Right lobe of liver (tissue), 6 donors: Measurements from ENCODE around the gene ESRP2. TPM values are rescaled to one million over a fixed set of nuclear protein-coding genes. Genes with fewer than 3 reads are reported as not detected.

Experiments used
- ATAC-seq, 4 donors: fragments of 200-7000 bp; cut with Tn5 transposase; one replicate each; pipeline ENCODE4 v1.9.1; 2020; ENCODE audit warnings: mild to moderate bottlenecking in 4 of 4, moderate library complexity in 4 of 4
- DNase-seq, 3 donors: peaks; one replicate each; pipeline ENCODE4 v3.0.0-alpha.2; 2020
- H3K27ac ChIP-seq, 3 donors: fragments of 200-600 bp; one replicate each; pipeline ENCODE4 v1.8.0; 2022
- H3K27me3 ChIP-seq, 2 donors: fragments of 200-600 bp; one replicate each; pipeline ENCODE4 v1.8.0; 2022
- H3K36me3 ChIP-seq, 4 donors: fragments of 200-600 bp; sonication (generic) in 1 of 4; one replicate each; pipeline versions ENCODE4 v1.5.1 to v1.8.0; 2017 to 2022; ENCODE audit warnings: control low read depth in 1 of 4
- H3K4me1 ChIP-seq, 4 donors: fragments of 200-600 bp; sonication (generic) in 1 of 4; one replicate each; pipeline versions ENCODE4 v1.5.1 to v1.8.0; 2017 to 2022; ENCODE audit warnings: control low read depth in 1 of 4
- H3K4me3 ChIP-seq, 3 donors: fragments of 200-600 bp; one replicate each; pipeline ENCODE4 v1.8.0; 2022
- H3K9me3 ChIP-seq, 4 donors: fragments of 200-600 bp; sonication (generic) in 1 of 4; one replicate each; pipeline versions ENCODE4 v1.5.1 to v1.8.0; 2017 to 2022; ENCODE audit warnings: control low read depth in 1 of 4
- CTCF ChIP-seq, 4 donors: fragments of 200-600 bp in 3 of 4; fragments of 450-650 bp in 1 of 4; IDR thresholded peaks; one replicate each; pipeline versions ENCODE4 v1.5.1 to v1.8.0; 2016 to 2022; ENCODE audit warnings: antibody characterized with exemption in 4 of 4, mild to moderate bottlenecking in 2 of 4
- POLR2A ChIP-seq: fragments of 450-650 bp; IDR thresholded peaks from one replicate; pipeline ENCODE4 v1.6.1; 2017; ENCODE audit warnings: antibody characterized with exemption, mild to moderate bottlenecking
- WGBS: methylation state at CpG from one replicate; pipeline ENCODE4 v1.1.6; 2018; ENCODE audit warnings: low coverage, low lambda C conversion rate; ENCODE audit not compliant: insufficient coverage; ENCODE audit errors: missing lambda C conversion rate; 5-methylcytosine and 5-hydroxymethylcytosine counted together
- intact Hi-C, 2 donors: fragments of 100-400 bp; cut with DNase I; formaldehyde crosslinking; loops; one replicate each; pipeline versions ENCODE4 v1.11.2 to v1.14.1; 2022
- total RNA-seq, 6 experiments: library from RNA; depleted of rRNA in 2 of 6; stranded (reverse); fragments of >200 nt in 2 of 6; fragmentation: NEBNext Ultra II Directional in 3 of 6; extraction: Animal tissue kit (Norgen Biotek cat#: 25700) in 3 of 6; gene quantifications; one replicate each; pipeline versions ENCODE4 v1.1.0 to v1.2.4, GENCODE V29; 2016 to 2023
- donor health status: DM: no; HTN: yes; CAD: no.
- donor health status: DM: no; HTN: no; CAD: no.
- donor health status: DM: no; HTN: no; CAD: no.
- donor health status: DM: no; HTN: yes; CAD: no.
- donor health status: DM: no; HTN: yes; CAD: no.

Gene ESRP2
- total RNA-seq, 6 experiments from 2014 or later = 44.8 to 102 (median 57.9) TPM

DNA sequence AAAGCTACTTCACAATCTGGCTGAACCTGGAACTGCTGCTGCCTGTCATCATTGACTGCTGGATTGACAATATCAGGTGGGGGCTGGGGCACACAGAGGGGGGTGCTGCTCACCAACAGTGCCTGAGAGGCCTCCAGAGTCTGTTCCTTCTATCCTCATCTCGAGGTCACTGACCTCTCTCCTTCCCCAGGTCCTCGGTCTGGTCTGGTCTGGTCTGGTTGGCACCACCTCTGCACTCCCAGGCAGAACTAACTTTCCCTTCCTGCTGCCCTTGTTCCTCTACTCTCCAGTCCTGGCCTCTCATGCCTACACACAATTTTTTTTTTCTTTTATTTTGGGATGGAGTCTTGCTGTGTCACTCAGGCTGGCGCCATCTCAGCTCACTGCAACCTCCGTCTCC lies 13.4 kb upstream of the ESRP2 start:
- Histone ChIP-seq H3K9me3 (no peaks in the 10 kb centered on the region), H3K36me3 (peaks cover 0 to 35% (median 0%) of the 10 kb centered on the region in 4 donors), H3K4me3 (no peak overlapping the region), H3K27ac (no peak overlapping the region), H3K27me3 (no peaks in the 10 kb centered on the region), H3K4me1 (peaks cover 0 to 37% (median 6%) of the 10 kb centered on the region in 4 donors)
- no peak for ATAC-seq
- TF ChIP-seq CTCF (IDR thresholded peaks at IDR 0.05) (no peak), POLR2A (no peak)
- intact Hi-C loops = no loop called here
- peak in 1 of 3 donors; percentile 38 for DNase-seq
- WGBS = 59% methylated on average over 4 of the region's 4 CpGs

GRCh38 chr16:68247932-68248331 lies 12.0 kb upstream of the ESRP2 start:
- Histone ChIP-seq H3K9me3 (no peaks in the 10 kb centered on the region), H3K27me3 (no peaks in the 10 kb centered on the region), H3K4me1 (peaks cover 0 to 41% (median 6%) of the 10 kb centered on the region in 4 donors), H3K36me3 (peaks cover 0 to 26% (median 0%) of the 10 kb centered on the region in 4 donors), H3K4me3 (no peak overlapping the region), H3K27ac (peak overlapping the region in 2 of 3 donors; percentile 13 to 43)
- intact Hi-C loops = no loop called here
- WGBS = 20% methylated on average over 1 of the region's 4 CpGs
- ATAC-seq = peak; percentile 43 to 68 (median 57)
- TF ChIP-seq POLR2A (no peak), CTCF (IDR thresholded peaks at IDR 0.05) (no peak)
- DNase-seq = peak in 2 of 3 donors; percentile 83 to 85

GRCh38 chr16:68247400-68247799 lies 11.5 kb upstream of the ESRP2 start:
- intact Hi-C loops = no loop called here
- no peak for DNase-seq
- TF ChIP-seq POLR2A (no peak), CTCF (IDR thresholded peaks at IDR 0.05) (no peak)
- Histone ChIP-seq H3K27me3 (no peaks in the 10 kb centered on the region), H3K9me3 (no peaks in the 10 kb centered on the region), H3K27ac (peak overlapping the region in 2 of 3 donors; percentile 13 to 43), H3K4me3 (peak overlapping the region in 1 of 3 donors; percentile 94), H3K36me3 (peaks cover 0 to 21% (median 0%) of the 10 kb centered on the region in 4 donors), H3K4me1 (peaks cover 0 to 41% (median 6%) of the 10 kb centered on the region in 4 donors)
- ATAC-seq = peak in 3 of 4 donors; percentile 3 to 9 (median 6)
- WGBS = 89% methylated on average over 3 of the region's 4 CpGs

DNA sequence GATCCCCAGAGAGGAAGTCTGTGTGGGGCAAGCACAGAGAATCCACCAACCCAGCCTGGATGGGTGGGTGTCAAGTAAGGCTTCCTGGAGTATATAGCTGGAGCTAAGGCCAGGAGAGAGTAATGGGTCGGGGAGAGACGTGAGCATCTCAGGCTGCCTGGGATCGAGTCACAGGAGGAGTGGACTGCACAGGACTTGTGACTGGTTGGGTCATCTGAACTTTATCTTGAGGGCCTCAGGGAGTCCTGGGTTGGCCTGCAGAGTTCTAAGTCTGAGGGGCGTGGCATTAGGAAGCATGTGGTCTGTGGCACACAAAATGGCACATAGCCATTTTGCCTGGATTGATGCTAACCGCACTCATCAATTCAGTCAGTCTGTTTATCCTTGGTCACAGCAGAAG lies 10.7 kb upstream of the ESRP2 start:
- intact Hi-C loops = no loop called here
- 82% methylated on average over 3 of the region's 5 CpGs for WGBS

More for the DNA sequence above, 10.7 kb upstream of the ESRP2 start:
- TF ChIP-seq CTCF (IDR thresholded peaks at IDR 0.05) (no peak), POLR2A (no peak)
- peak overlapping the region in 1 of 3 donors; percentile 94 for H3K4me3 ChIP-seq
- H3K36me3 ChIP-seq = peaks cover 0 to 17% (median 0%) of the 10 kb centered on the region in 4 donors
- H3K9me3 ChIP-seq = no peaks in the 10 kb centered on the region
- H3K4me1 ChIP-seq = peaks cover 0 to 41% (median 6%) of the 10 kb centered on the region in 4 donors
- H3K27me3 ChIP-seq = no peaks in the 10 kb centered on the region
- no peak for DNase-seq
- peak overlapping the region in 1 of 3 donors; percentile 10 for H3K27ac ChIP-seq
- no peak for ATAC-seq
